GM18951 (cell line): Measurements from ENCODE around the gene TOMM5.

Experiments used
- POLR2A ChIP-seq: IDR thresholded peaks from 4 replicates; pipeline ENCODE4 v1.6.1; 2011; ENCODE audit warnings: mild to moderate bottlenecking; ENCODE audit not compliant: insufficient read length, insufficient read depth; ENCODE audit errors: extremely low read depth
- in situ Hi-C: fragments of 300-500 bp; cut with MboI; formaldehyde crosslinking; loops from one replicate; pipeline ENCODE4 v1.12.0; 2022; ENCODE audit warnings: low sequenced_read_pairs, mixed read lengths, inconsistent platforms; ENCODE audit not compliant: unreplicated experiment

The TOMM5 gene

DNA sequence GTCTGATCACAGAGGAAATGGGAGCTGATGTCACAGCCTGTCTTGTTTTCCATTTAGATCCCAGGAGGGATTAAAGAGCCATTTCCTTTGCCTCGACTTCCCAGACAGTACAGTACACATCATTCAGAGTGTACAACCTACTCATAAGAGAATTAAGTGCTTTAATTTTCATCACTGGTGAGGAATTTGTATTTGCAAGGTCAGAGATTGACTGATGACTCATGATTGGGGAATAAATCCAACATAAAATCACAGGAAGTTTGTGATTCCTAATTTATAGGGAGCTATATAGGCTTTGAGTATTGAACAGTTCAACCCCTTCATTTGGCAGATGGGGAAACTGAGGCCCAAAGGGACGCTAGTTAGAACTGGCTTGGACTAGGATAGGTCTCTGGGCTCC is 4.1 kb upstream of the TOMM5 start:
- in situ Hi-C loops = no loop called here
- no peak for TF ChIP-seq POLR2A

DNA sequence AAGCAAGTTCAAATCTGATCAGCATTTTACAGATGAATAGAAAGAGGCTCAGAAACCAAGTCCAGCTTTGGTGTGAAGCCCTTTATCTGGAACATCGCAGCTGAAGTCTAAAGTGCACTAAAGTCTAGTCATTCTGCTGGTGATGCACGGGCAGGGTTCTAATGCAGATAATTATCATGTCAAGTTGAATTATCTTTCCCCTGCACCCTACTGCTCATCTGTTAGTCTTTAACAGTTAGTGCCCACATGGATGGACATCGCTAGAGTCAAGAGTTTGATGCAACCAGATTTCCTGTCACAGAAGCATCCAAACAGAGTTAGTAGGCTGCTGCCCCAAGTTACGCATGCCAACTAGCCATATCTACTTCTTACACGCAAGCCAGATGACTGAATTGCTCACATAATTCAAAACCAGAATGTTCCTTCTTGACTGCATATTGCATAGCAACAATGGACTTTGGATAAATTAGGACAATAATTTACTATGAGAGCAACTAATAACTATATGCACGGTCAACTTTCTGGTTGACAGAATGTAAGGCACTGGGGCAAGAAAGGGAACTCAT is 1.6 kb upstream of the TOMM5 start:
- TF ChIP-seq POLR2A = no peak
- in situ Hi-C loops = no loop called here

GRCh38 chr9:37587521-37587920 is 4.9 kb downstream of the TOMM5 start:
- in situ Hi-C loops = no loop called here

DNA sequence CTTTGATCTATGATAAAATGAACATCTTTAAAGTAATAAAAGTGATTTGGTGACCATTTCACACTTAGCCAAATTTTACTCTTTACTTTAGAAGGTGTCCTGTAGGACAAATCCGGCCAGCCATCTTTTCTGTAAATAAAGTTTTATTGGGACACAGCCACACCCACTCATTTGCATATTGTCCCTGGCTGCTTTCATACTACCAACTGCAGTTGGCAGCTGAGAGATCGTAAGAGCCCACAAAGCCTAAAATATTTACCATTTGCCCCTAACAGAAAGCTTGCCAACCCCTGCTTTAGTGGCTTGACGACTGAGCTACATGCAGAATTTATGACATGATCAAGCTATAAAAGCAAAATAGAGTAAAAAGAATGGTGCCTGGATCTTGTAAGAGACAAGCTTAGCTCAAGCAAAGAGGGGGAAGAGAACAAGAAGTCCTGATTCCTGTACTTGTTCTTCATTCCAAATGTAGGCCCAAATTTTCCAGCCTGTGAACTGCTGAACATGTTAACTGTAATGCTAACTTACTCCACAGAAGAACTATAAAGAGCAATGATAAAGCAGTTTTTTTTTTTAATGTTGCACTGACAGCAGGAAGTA is 8.8 kb downstream of the TOMM5 start:
- TF ChIP-seq POLR2A = no peak
- in situ Hi-C loops = no loop called here

More at GRCh38 chr9:37587521-37587920, 4.9 kb downstream of the TOMM5 start:
- no peak for TF ChIP-seq POLR2A

GRCh38 chr9:37582548-37583157 is 9.7 kb downstream of the TOMM5 start:
- in situ Hi-C loops = no loop called here
- TF ChIP-seq POLR2A = no peak

GRCh38 chr9:37575921-37576721 is 16.3 kb downstream of the TOMM5 start, which contains the start of gene FBXO10:
Gene FBXO10 (minus strand): TSS chr9:37576380. CDS start chr9:37541768, 34,612 bp downstream.
- in situ Hi-C loops = no loop called here
- peak; percentile 47 for TF ChIP-seq POLR2A

DNA sequence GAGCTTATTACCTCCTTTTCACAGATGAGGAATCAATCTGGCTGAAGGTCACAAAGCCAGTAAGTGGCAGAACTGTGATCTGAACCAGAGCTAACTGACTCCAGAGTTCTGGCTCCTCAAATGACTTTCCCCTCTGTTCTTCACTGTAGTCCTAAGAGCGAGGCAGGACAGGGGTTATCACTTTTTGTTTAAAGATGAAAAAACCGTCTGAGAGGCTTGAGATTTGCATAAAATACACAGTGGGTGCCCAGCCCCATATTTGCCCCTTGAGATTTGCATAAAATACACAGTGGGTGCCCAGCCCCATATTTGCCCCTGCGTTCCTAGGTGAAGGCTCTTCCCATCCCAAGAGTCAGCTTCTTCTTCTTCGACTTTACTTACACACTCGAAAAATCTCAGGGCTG is 16.9 kb downstream of the TOMM5 start:
- in situ Hi-C loops = no loop called here
- no peak for TF ChIP-seq POLR2A

GRCh38 chr9:37575001-37575400 is 17.4 kb downstream of the TOMM5 start:
- TF ChIP-seq POLR2A = no peak
- in situ Hi-C loops = no loop called here

- in situ Hi-C loops = no loop called here
- TF ChIP-seq POLR2A = no peak
Measured at GRCh38 chr9:37574241-37574721, 18.1 kb downstream of the TOMM5 start.

DNA sequence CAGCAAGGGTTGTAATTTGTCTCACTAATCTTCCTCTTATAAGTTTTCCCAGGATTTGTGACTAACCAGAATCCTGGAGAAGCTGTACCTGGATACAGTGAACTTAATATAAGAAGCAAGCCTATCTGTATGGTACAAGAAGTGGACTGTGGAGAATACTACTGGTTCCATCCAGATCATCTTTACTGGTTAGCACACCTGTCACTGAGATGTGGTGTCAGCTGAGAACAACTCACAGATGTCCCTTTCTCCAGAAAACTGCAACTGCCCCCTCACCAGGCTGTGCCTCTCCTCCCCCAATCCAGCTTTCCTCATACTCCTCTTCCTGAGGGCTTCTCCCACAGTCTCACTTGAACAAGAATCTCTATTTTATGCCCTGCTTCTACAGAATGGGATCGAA is 21.1 kb downstream of the TOMM5 start:
- TF ChIP-seq POLR2A = no peak
- in situ Hi-C loops = no loop called here

GRCh38 chr9:37566716-37567115 is 25.7 kb downstream of the TOMM5 start:
- in situ Hi-C loops = no loop called here
- no peak for TF ChIP-seq POLR2A

GRCh38 chr9:37565661-37566618 is 26.5 kb downstream of the TOMM5 start:
- in situ Hi-C loops = no loop called here

More at GRCh38 chr9:37565661-37566618, 26.5 kb downstream of the TOMM5 start:
- TF ChIP-seq POLR2A = no peak
